ENCODE measurements around the gene HLF.
"Not testable (repeated sequence)": the region's sequence is repeated elsewhere in the genome, so short reads cannot be mapped to it uniquely, and the experiment has no call there.

Gene HLF

GRCh38 chr17:55314061-55314783, 49.5 kb downstream of the HLF start:
- DNase-seq: no peak

- DNase-seq: no peak
Measured at GRCh38 chr17:55314784-55315491, 50.2 kb downstream of the HLF start.

GRCh38 chr17:55316499-55316898, 51.7 kb downstream of the HLF start:
- DNase-seq: no peak

GRCh38 chr17:55317284-55317683, 52.5 kb downstream of the HLF start:
- DNase-seq: no peak

- no peak for DNase-seq
Measured at GRCh38 chr17:55318081-55318480, 53.3 kb downstream of the HLF start.

DNA sequence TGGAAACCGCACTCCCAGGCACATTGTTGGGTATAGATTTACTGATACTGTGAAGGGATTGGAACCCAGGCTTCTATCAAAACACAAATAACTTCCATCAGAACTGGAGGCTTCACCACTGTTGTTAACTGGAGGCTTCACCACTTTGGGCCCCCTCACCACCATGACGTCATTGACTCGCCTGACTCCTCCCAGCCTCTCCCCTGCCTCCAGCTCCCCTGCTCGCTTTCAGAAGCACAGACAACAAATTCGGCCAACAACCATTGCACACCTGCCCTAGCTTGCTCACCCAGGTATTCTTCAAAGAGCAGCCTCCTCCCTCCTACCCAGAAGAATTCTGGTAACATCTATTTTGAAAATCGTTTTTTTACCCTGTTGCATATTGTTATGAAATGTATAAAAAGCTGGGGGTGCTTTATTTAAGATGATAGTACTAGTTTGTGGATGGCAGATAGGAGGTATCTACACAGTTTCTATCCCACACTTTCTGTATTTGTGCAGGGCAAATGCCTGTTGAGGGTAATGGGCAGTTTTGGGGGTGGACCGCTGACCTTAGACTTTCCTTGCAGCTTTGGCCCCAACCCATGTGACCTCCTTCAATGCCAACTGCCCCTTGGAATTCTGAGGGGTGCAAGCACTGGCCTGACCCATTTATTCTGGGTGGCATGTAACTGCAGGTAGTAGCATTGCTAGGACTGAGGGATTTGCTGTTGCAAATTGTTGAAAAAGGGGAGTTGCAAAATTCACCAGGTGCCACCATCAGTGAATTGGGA, 54.1 kb downstream of the HLF start:
- DNase-seq: no peak

- no peak for DNase-seq
Measured at GRCh38 chr17:55319933-55320593, 55.3 kb downstream of the HLF start.

GRCh38 chr17:55320594-55321426, 56.0 kb downstream of the HLF start:
- DNase-seq: no peak

GRCh38 chr17:55321427-55322060, 56.8 kb downstream of the HLF start:
- no peak for DNase-seq

- DNase-seq: no peak
Measured at GRCh38 chr17:55322453-55322985, 57.8 kb downstream of the HLF start.

- DNase-seq: no peak
Measured at GRCh38 chr17:55323518-55324295, 58.9 kb downstream of the HLF start.

DNA sequence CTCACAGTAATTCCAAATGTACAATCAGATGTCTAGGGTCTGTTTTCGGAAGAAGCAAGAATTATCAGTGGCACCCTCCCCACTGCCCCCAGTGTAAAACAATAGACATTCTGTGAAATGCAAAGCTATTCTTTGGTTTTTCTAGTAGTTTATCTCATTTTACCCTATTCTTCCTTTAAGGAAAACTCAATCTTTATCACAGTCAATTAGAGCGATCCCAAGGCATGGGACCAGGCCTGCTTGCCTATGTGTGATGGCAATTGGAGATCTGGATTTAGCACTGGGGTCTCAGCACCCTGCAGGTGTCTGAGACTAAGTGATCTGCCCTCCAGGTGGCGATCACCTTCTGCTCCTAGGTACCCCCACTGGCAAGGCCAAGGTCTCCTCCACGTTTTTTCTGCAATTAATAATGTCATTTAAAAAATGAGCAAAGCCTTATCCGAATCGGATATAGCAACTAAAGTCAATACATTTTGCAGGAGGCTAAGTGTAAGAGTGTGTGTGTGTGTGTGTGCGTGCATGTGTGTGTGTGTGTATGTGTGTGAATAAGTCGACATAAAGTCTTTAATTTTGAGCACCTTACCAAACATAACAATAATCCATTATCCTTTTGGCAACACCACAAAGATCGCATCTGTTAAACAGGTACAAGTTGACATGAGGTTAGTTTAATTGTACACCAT, 59.7 kb downstream of the HLF start:
- no peak for DNase-seq

DNA sequence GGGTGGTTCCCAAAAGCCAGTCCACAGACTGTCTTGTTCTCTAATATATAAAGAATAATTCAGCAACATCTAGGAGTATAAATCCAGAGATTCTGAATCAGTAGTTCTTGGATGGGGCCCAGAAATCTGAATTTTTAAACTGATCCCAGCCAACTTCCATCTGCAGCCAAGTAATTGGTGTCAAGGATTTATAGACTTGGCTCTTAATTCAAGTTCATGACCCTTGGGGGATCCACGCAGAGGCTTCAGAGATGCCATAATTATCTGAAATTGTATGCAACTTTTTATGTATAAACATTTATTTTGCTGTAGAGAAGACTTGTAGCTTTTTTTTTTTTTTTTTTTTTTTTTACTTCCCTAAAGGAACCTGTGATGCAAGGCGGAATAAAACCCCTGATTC, 60.6 kb downstream of the HLF start:
- no peak for DNase-seq

- no peak for DNase-seq
Measured at GRCh38 chr17:55326030-55326429, 61.3 kb downstream of the HLF start.

DNA sequence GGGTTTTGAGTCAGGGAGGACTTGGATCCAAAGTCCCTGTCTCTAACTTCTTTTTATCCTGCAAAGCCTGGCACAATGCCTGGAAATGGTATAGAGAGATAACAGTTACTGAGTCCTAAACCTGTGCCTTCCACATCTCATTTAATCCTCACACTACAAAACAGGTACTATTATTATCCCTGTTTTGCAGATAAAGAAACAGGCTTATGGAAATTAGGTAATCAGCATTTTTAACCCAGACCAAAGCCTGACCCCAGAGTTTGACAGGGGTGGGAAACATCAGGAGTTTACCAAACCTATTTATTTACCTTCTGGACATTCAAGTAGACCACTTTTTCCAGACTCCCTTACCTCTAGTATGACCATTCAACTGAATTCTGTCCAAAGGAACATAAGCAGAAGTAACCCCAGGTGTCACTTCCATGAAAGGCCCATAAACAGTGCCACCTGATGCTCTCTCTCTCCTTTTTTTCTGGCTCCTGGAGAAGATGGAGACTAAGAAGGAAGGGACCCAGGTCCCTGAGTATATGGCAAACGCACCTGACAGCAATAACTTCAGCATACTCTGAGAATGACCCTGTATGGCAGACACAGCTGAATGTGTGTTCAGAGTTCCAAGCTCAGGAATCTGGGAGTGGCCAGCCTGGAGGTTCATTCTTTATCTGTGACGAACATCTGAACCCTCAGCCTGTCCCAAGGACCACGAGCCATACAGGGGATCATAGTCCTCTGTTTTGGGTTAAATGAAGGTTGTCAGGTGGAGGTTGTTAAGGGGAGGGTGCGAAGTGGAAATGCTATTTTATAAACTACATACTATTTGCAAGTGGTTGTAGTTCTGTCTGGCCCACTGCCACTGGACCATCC, 62.7 kb downstream of the HLF start:
- no peak for DNase-seq

DNA sequence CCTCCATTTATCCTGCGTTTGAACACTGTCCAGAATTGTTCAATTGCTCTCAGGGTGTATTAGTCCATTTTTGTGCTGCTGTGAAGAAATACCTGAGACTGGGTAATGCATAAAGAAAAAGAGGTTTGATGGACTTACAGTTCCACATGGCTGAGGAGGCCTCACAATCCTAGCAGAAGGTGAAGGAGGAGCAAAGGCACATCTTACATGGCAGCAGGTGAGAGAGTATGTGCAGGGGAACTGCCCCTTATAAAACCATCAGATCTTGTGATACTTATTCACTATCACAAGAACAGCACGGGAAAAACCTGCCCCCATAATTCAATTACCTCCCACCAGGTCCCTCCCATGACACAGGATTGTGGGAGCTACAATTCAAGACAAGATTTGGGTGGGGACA, 63.8 kb downstream of the HLF start:
- DNase-seq: not testable (repeated sequence)

GRCh38 chr17:55330344-55330933, 65.7 kb downstream of the HLF start:
- no peak for DNase-seq

DNA sequence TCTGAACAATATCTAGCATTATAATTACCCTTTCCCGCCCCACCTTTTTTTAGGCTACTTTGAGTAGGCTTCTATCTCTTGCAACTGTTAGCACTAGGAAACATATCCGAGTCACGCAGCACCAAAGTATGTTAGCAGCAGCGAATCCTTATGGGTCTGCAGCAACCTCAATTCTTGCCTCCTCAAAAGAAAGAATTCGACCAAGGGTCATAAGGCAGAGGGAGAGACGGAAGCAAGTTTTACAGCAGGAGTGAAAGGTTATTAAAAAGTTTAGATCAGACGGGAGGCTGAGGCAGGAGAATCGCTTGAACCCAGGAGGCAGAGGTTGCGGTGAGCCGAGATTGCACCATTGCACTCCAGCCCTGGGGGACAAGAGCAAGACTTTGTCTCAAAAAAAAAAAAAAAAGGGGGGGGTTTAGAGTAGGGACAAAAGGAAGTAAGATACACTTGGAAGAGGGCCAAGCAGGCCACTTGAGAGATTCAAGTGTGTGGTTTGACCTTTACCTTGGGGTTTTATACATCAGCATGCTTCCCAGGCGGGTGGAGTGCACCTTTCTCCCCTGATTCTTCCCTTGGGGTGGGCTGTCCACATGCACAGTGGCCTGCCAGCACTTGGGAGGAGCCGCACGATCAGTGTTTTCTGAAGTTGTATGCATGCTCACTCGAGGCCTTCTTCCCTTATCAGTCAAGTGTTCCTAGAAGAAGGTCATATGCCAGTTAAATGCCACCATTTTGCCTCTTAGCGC, 67.7 kb downstream of the HLF start:
- DNase-seq: no peak
